Stimulated activated CD4-positive, alpha-beta T cell treated with anti-CD3 and anti-CD28 coated beads, Interleukin-12 subunit alpha, Interleukin-12 subunit beta, amount 100 ng/mL, for 48 hours (primary cell): ENCODE measurements around the gene SNRK.

Experiments used
- DNase-seq, 3 donors: peaks; one replicate each; pipeline ENCODE4 v3.0.0-alpha.2; 2020; ENCODE audit warnings: low read depth in 2 of 3, low spot score in 1 of 3

Gene SNRK

GRCh38 chr3:43286115-43286840, at the start of gene SNRK:
TSS of gene SNRK (plus strand) at chr3:43286540. CDS start at chr3:43303204, 16,664 bp downstream.
- DNase-seq, result peak; percentile 80 to 91 (median 87)

- no peak for DNase-seq
Observed at GRCh38 chr3:43238801-43239200, 47.5 kb upstream of the SNRK start.

GRCh38 chr3:43239755-43240154, 46.6 kb upstream of the SNRK start:
- DNase-seq, result no peak

GRCh38 chr3:43243590-43244587, 42.5 kb upstream of the SNRK start:
- DNase-seq, result no peak

- DNase-seq, result no peak
Observed at GRCh38 chr3:43244694-43245093, 41.6 kb upstream of the SNRK start.

GRCh38 chr3:43246976-43247375, 39.4 kb upstream of the SNRK start:
- no peak for DNase-seq

GRCh38 chr3:43247561-43248184, 38.7 kb upstream of the SNRK start:
- no peak for DNase-seq

- DNase-seq, result no peak
Observed at GRCh38 chr3:43248185-43248583, 38.2 kb upstream of the SNRK start.

GRCh38 chr3:43248973-43249372, 37.4 kb upstream of the SNRK start:
- DNase-seq, result no peak

GRCh38 chr3:43249405-43249804, 36.9 kb upstream of the SNRK start:
- DNase-seq, result no peak

- DNase-seq, result no peak
Observed at GRCh38 chr3:43253294-43253693, 33.0 kb upstream of the SNRK start.

GRCh38 chr3:43254125-43254524, 32.2 kb upstream of the SNRK start:
- DNase-seq, result no peak

- no peak for DNase-seq
Observed at GRCh38 chr3:43255662-43256061, 30.7 kb upstream of the SNRK start.

- DNase-seq, result no peak
Observed at GRCh38 chr3:43256714-43257461, 29.5 kb upstream of the SNRK start.

- no peak for DNase-seq
Observed at GRCh38 chr3:43257850-43258249, 28.5 kb upstream of the SNRK start.

GRCh38 chr3:43259626-43260025, 26.7 kb upstream of the SNRK start:
- DNase-seq, result no peak

GRCh38 chr3:43260412-43260811, 25.9 kb upstream of the SNRK start:
- no peak for DNase-seq

- no peak for DNase-seq
Observed at GRCh38 chr3:43262194-43262593, 24.1 kb upstream of the SNRK start.

- DNase-seq, result no peak
Observed at GRCh38 chr3:43266451-43266850, 19.9 kb upstream of the SNRK start.

GRCh38 chr3:43266995-43267394, 19.3 kb upstream of the SNRK start:
- no peak for DNase-seq

- no peak for DNase-seq
Observed at GRCh38 chr3:43268636-43269035, 17.7 kb upstream of the SNRK start.
